ENCODE results near the gene ELP4.

ELP4 gene

GRCh38 chr11:31812383-31813381 is 303.1 kb downstream of the ELP4 start:
- DNase-seq (ENCODE audit: low spot score): no peak

GRCh38 chr11:31813391-31814175 is 304.0 kb downstream of the ELP4 start:
- no peak for DNase-seq (ENCODE audit: low spot score)

- no peak for DNase-seq (ENCODE audit: low spot score)
These were observed 304.8 kb downstream of the ELP4 start for GRCh38 chr11:31814176-31814868.

- no peak for DNase-seq (ENCODE audit: low spot score)
These were observed 306.3 kb downstream of the ELP4 start for GRCh38 chr11:31815711-31816467.

GRCh38 chr11:31816468-31817053 is 307.0 kb downstream of the ELP4 start:
- no peak for DNase-seq (ENCODE audit: low spot score)

- no peak for DNase-seq (ENCODE audit: low spot score)
These were observed 307.6 kb downstream of the ELP4 start for GRCh38 chr11:31817054-31817620.

GRCh38 chr11:31817621-31818424 is 308.3 kb downstream of the ELP4 start:
- no peak for DNase-seq (ENCODE audit: low spot score)

GRCh38 chr11:31818425-31818755 is 308.8 kb downstream of the ELP4 start:
- no peak for DNase-seq (ENCODE audit: low spot score)

- no peak for DNase-seq (ENCODE audit: low spot score)
These were observed 309.3 kb downstream of the ELP4 start for GRCh38 chr11:31818874-31819331.

- DNase-seq (ENCODE audit: low spot score): no peak
These were observed 310.3 kb downstream of the ELP4 start for GRCh38 chr11:31819621-31820437.

- DNase-seq (ENCODE audit: low spot score): no peak
These were observed 310.9 kb downstream of the ELP4 start for GRCh38 chr11:31820438-31820818.

- DNase-seq (ENCODE audit: low spot score): no peak
These were observed 311.7 kb downstream of the ELP4 start for GRCh38 chr11:31821235-31821764.

GRCh38 chr11:31821766-31822165 is 312.2 kb downstream of the ELP4 start:
- DNase-seq (ENCODE audit: low spot score): no peak

GRCh38 chr11:31822175-31822926 is 312.8 kb downstream of the ELP4 start:
- DNase-seq (ENCODE audit: low spot score): no peak

- DNase-seq (ENCODE audit: low spot score): no peak
These were observed 313.5 kb downstream of the ELP4 start for GRCh38 chr11:31822927-31823643.

GRCh38 chr11:31823644-31824331 is 314.2 kb downstream of the ELP4 start:
- DNase-seq (ENCODE audit: low spot score): no peak

- no peak for DNase-seq (ENCODE audit: low spot score)
These were observed 314.8 kb downstream of the ELP4 start for GRCh38 chr11:31824332-31824878.

Measured in activated CD4-positive, alpha-beta T cell treated with anti-CD3 and anti-CD28 coated beads, Interleukin-2, Interleukin-4, amounts not matched to agents 100 ng/mL and 50 ng/mL, durations not matched to agents 16 hours and 8 hours (primary cell).